ENCODE measurements around the gene VTI1B.

- TF ChIP-seq CTCF (IDR thresholded peaks at IDR 0.05; ENCODE audit: poor library complexity), result no peak
- TF ChIP-seq EZH2 (IDR thresholded peaks at IDR 0.05; ENCODE audit: borderline replicate concordance), result no peak
- TF ChIP-seq EZH2phosphoT487 (IDR thresholded peaks at IDR 0.05; ENCODE audit: low read depth, severe bottlenecking, unreplicated experiment), result no peak
Measured at GRCh38 chr14:67627519-67627918, 46.9 kb downstream of the VTI1B start.
